Skin epidermis (tissue), 12 donors: Measurements from ENCODE around the gene NPIPB13.
"Not testable (repeated sequence)": the region's sequence is repeated elsewhere in the genome, so short reads cannot be mapped to it uniquely, and the experiment has no call there.

Experiments
- H3K27ac ChIP-seq, 21 experiments: fragments of 200-600 bp; sonication (generic) in 11 of 21; one replicate each; pipeline ENCODE4 v1.5.0; 2020; ENCODE audit warnings: mild to moderate bottlenecking in 3 of 21, inconsistent platforms in 2 of 21, moderate library complexity in 2 of 21
- H3K4me3 ChIP-seq, 7 experiments: fragments of 200-600 bp; sonication (generic) in 2 of 7; one replicate each; pipeline ENCODE4 v1.5.0; 2020; ENCODE audit warnings: inconsistent platforms in 2 of 7, mild to moderate bottlenecking in 2 of 7, moderate library complexity in 1 of 7

The NPIPB13 gene

GRCh38 chr16:30248379-30248778 is at the start of gene NPIPB13:
TSS of gene NPIPB13 (minus strand) at chr16:30248479. CDS start at chr16:30245573, 2,906 bp downstream.
- H3K27ac ChIP-seq, H3K4me3 ChIP-seq: not testable (repeated sequence)

GRCh38 chr16:30282357-30282756 is 34.1 kb upstream of the NPIPB13 start:
- H3K4me3 ChIP-seq, H3K27ac ChIP-seq: not testable (repeated sequence)

GRCh38 chr16:30278523-30278922 is 30.2 kb upstream of the NPIPB13 start:
- H3K27ac ChIP-seq, H3K4me3 ChIP-seq: not testable (repeated sequence)

- H3K27ac ChIP-seq, H3K4me3 ChIP-seq: not testable (repeated sequence)
These were observed 31.2 kb downstream of the NPIPB13 start for GRCh38 chr16:30217082-30217481.

GRCh38 chr16:30211414-30211813 is 36.9 kb downstream of the NPIPB13 start:
- not testable (repeated sequence) for H3K27ac ChIP-seq, H3K4me3 ChIP-seq

GRCh38 chr16:30209032-30209431 is 39.2 kb downstream of the NPIPB13 start:
- H3K27ac ChIP-seq, H3K4me3 ChIP-seq: not testable (repeated sequence)

- H3K27ac ChIP-seq, H3K4me3 ChIP-seq: not testable (repeated sequence)
These were observed 41.1 kb downstream of the NPIPB13 start for GRCh38 chr16:30207063-30207704.

GRCh38 chr16:30206252-30206651 is 42.0 kb downstream of the NPIPB13 start:
- not testable (repeated sequence) for H3K27ac ChIP-seq
- peak overlapping the region; percentile 30 to 49 (median 33) for H3K4me3 ChIP-seq

GRCh38 chr16:30205541-30206236 is 42.6 kb downstream of the NPIPB13 start:
- H3K27ac ChIP-seq = not testable (repeated sequence)
- H3K4me3 ChIP-seq = peak overlapping the region; percentile 30 to 49 (median 33)

GRCh38 chr16:30199608-30200343 is 48.5 kb downstream of the NPIPB13 start:
- not testable (repeated sequence) for H3K4me3 ChIP-seq, H3K27ac ChIP-seq

GRCh38 chr16:30199049-30199448 is 49.2 kb downstream of the NPIPB13 start, which contains the start of gene SULT1A3:
TSS of gene SULT1A3 (plus strand) at chr16:30199255. CDS start at chr16:30200729, 1,474 bp downstream.
- not testable (repeated sequence) for H3K27ac ChIP-seq, H3K4me3 ChIP-seq
